Gastrocnemius medialis (tissue), 4 donors: ENCODE results near the gene IL3RA. TPM values are rescaled to one million over a fixed set of nuclear protein-coding genes. Genes with fewer than 3 reads are reported as not detected.
A peak's percentile ranks its signal among the peaks of the same experiment; 100 is the strongest.

Experiments used
- ATAC-seq, 2 donors: fragments of 150-250 bp; one replicate each; pipeline ENCODE4 v1.9.1; 2016
- DNase-seq, 2 donors: peaks; one replicate each; pipeline ENCODE4 v3.0.0-alpha.2; 2019
- H3K27ac ChIP-seq, 4 donors: fragments of 200-600 bp; sonication (generic); 1 replicate in 1 of 4; 2 replicates in 3 of 4; pipeline ENCODE4 v1.5.1; 2016 to 2018; ENCODE audit warnings: mild to moderate bottlenecking in 2 of 4, moderate library complexity in 1 of 4
- H3K27me3 ChIP-seq, 3 donors: fragments of 200-600 bp; sonication (generic) in 2 of 3; 1 replicate in 1 of 3; 2 replicates in 2 of 3; pipeline versions ENCODE4 v1.5.1 to v1.6.0; 2016 to 2019; ENCODE audit warnings: mild to moderate bottlenecking in 1 of 3, moderate library complexity in 1 of 3
- H3K36me3 ChIP-seq, 2 donors: fragments of 200-600 bp; sonication (generic) in 1 of 2; one replicate each; pipeline ENCODE4 v1.5.1; 2017 to 2018
- H3K4me1 ChIP-seq, 2 donors: fragments of 200-600 bp; sonication (generic) in 1 of 2; one replicate each; pipeline ENCODE4 v1.5.1; 2016 to 2017; ENCODE audit warnings: mild to moderate bottlenecking in 2 of 2
- H3K4me3 ChIP-seq, 4 donors: fragments of 200-600 bp; sonication (generic) in 3 of 4; 1 replicate in 1 of 4; 2 replicates in 3 of 4; pipeline ENCODE4 v1.5.1; 2016 to 2019; ENCODE audit warnings: mild to moderate bottlenecking in 2 of 4
- H3K9me3 ChIP-seq, 3 donors: fragments of 200-600 bp; sonication (generic) in 2 of 3; 1 replicate in 1 of 3; 2 replicates in 2 of 3; pipeline ENCODE4 v1.5.1; 2016 to 2019
- POLR2A ChIP-seq, 2 donors: fragments of 450-650 bp; IDR thresholded peaks; one replicate each; pipeline ENCODE4 v1.6.1; 2017; ENCODE audit warnings: antibody characterized with exemption in 2 of 2, mild to moderate bottlenecking in 2 of 2, moderate library complexity in 2 of 2
- in situ Hi-C, 4 donors: fragments of 200-750 bp; cut with MboI; loops; one replicate each; pipeline versions ENCODE4 v1.15.0 to v1.8.0; 2017; ENCODE audit warnings: low sequenced_read_pairs in 4 of 4
- intact Hi-C: fragments of 100-400 bp; cut with DNase I; formaldehyde crosslinking; loops from one replicate; pipeline ENCODE4 v1.15.1; 2023; ENCODE audit warnings: low total_unique reads
- total RNA-seq, 4 donors: library from RNA; depleted of rRNA; stranded (reverse); fragments of >200 nt; gene quantifications; one replicate each; pipeline versions ENCODE4 v1.1.0 to v1.2.3, GENCODE V29; 2016
- TF ChIP-seq, protein P1 (sequence below), 5 experiments: fragments of 450-650 bp in 3 of 5; fragments of 200-600 bp in 2 of 5; sonication (generic) in 2 of 5; IDR thresholded peaks in 4 of 5; conservative IDR thresholded peaks in 1 of 5; 1 replicate in 4 of 5; 2 replicates in 1 of 5; pipeline ENCODE4 v1.5.1; 2016 to 2019; ENCODE audit warnings: antibody characterized with exemption in 5 of 5, mild to moderate bottlenecking in 3 of 5, moderate library complexity in 3 of 5

Gene IL3RA
- total RNA-seq, 4 donors from 2014 or later, result 2.8 to 8.0 (median 5.6) TPM

DNA sequence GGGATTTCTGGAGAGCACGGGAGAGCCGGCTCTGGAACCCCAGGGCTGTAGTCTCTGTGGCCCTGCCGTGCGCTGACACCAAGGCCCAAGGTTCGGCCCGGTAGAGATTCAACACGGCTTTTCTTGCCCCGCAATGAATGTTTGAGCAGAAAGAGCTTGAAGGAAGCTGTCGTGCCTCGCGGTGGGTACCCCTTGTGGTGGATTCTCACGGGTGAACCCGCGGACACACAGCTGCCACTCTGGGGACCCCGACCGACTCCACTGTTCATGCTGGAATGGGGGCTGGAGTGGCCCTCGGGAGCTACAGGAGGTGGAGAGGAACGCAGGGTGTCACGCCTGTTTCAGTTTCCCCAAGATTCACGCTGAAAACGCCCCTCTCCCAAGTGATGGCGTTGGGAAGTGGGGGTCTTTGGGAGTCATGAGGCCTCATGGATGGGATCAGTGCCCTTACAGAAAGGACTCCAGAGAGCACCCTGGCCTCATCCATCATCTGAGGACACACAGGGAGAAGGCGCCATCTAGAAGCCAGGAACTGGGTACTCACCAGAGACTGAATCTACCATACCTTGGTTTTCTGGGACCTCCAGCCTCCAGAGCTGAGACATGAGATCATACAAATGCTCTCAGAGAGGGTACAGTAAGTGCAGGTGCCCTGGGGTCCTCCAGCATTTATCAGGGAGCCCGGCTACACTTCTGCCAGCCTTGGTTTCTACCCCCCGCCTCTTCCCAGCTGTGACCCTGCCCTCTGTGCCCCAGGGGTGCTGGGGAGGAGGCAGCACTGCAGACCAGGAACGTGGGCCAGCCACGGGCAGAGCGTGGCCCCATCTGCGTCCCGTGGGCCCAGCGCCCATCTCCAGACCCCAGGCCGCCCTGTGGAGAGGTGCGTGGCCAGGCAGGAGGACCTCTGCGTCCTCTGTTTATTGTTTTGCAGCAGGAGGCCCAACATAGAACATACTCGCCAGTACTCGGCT lies 49.0 kb downstream of the IL3RA start:
- in situ Hi-C loops, result no loop called here
- ATAC-seq, result no peak

GRCh38 chrX:1386338-1387127 lies 49.9 kb downstream of the IL3RA start:
- no peak overlapping the region for H3K27ac ChIP-seq
- H3K4me1 ChIP-seq, result peaks cover 29 to 39% of the 10 kb centered on the region in 2 donors
- H3K36me3 ChIP-seq, result peaks cover 2 to 71% of the 10 kb centered on the region in 2 donors
- H3K27me3 ChIP-seq, result no peaks in the 10 kb centered on the region
- no peak overlapping the region for H3K4me3 ChIP-seq
- no peaks in the 10 kb centered on the region for H3K9me3 ChIP-seq
- in situ Hi-C loops, result no loop called here
- intact Hi-C loops, result no loop called here
- DNase-seq (peak in 1 of 2 donors; percentile 10), ATAC-seq (no peak)
- TF ChIP-seq, protein P1, sequence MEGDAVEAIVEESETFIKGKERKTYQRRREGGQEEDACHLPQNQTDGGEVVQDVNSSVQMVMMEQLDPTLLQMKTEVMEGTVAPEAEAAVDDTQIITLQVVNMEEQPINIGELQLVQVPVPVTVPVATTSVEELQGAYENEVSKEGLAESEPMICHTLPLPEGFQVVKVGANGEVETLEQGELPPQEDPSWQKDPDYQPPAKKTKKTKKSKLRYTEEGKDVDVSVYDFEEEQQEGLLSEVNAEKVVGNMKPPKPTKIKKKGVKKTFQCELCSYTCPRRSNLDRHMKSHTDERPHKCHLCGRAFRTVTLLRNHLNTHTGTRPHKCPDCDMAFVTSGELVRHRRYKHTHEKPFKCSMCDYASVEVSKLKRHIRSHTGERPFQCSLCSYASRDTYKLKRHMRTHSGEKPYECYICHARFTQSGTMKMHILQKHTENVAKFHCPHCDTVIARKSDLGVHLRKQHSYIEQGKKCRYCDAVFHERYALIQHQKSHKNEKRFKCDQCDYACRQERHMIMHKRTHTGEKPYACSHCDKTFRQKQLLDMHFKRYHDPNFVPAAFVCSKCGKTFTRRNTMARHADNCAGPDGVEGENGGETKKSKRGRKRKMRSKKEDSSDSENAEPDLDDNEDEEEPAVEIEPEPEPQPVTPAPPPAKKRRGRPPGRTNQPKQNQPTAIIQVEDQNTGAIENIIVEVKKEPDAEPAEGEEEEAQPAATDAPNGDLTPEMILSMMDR (IDR thresholded peaks at IDR 0.05 in 4 of 5, conservative IDR thresholded peaks at IDR 0.05 in 1 of 5), result no peak
- TF ChIP-seq POLR2A (IDR thresholded peaks at IDR 0.05), result no peak

More for the DNA sequence above, 49.0 kb downstream of the IL3RA start:
- Histone ChIP-seq H3K4me3 (no peak overlapping the region), H3K9me3 (no peaks in the 10 kb centered on the region), H3K36me3 (peaks cover 2 to 67% of the 10 kb centered on the region in 2 donors), H3K27ac (no peak overlapping the region), H3K4me1 (peaks cover 23 to 31% of the 10 kb centered on the region in 2 donors), H3K27me3 (no peaks in the 10 kb centered on the region)
- TF ChIP-seq POLR2A (IDR thresholded peaks at IDR 0.05), result no peak
- TF ChIP-seq, protein P1 (IDR thresholded peaks at IDR 0.05 in 4 of 5, conservative IDR thresholded peaks at IDR 0.05 in 1 of 5), result no peak
- intact Hi-C loops, result no loop called here
- DNase-seq, result peak in 1 of 2 donors; percentile 12

DNA sequence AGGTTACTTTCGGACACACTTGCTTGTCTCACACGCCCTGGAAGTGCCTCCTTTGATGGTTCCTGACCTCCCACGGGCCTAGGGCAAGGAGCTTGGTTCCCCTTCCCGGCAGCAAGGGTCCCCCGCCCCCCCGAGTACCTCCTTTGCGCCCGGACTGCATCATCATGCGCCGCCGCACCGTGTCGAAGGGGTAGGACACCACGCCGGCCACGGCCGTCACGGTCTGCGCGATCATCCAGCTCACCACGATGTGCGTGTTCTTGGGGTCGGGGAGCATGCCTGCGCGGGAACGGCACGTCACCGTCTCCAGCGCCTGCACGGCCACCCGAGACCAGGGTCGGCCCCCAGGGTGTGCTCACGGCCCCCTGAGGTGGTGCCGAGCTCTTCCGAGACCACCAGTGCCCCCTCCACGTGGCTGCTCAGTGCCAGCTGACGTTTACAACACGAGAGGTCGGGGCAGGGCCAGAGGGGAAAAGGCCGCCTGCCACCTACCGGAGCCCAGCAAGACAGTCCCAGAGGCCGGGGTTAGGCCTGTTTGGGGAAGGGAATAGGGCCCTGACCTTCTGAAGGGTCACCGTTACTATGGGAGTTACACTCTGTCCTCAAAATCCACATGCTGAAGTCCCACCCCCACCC lies 50.7 kb downstream of the IL3RA start:
- ATAC-seq (no peak), DNase-seq (peak in 1 of 2 donors; percentile 10)
- no peaks in the 10 kb centered on the region for H3K9me3 ChIP-seq
- intact Hi-C loops (no loop called here), in situ Hi-C loops (no loop called here)
- TF ChIP-seq, protein P1 (IDR thresholded peaks at IDR 0.05 in 4 of 5, conservative IDR thresholded peaks at IDR 0.05 in 1 of 5), result no peak
- TF ChIP-seq POLR2A (IDR thresholded peaks at IDR 0.05), result no peak
- H3K27ac ChIP-seq, result peak overlapping the region in 1 of 4 donors; percentile 22
- H3K36me3 ChIP-seq, result peaks cover 2 to 71% of the 10 kb centered on the region in 2 donors
- no peaks in the 10 kb centered on the region for H3K27me3 ChIP-seq
- H3K4me3 ChIP-seq, result no peak overlapping the region
- H3K4me1 ChIP-seq, result peaks cover 29 to 39% of the 10 kb centered on the region in 2 donors

DNA sequence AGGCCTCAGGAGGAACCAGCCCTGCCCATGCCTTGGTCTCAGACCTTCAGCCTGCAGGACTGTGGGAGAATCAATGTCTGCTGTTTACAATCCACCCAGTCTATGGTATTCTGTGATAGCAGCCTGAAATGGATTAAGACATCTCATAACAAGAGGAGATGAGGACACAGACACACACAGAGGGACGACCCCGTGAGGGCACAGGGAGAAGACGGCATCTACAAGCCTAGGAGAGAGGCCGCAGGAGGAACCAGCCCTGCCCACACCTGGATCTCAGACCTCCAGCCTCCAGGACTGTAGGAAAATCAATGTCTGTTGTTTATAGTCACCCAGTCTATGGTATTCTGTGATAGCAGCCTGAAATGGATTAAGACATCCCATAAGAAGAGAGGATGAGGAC lies 52.1 kb downstream of the IL3RA start:
- Histone ChIP-seq H3K4me1 (peaks cover 34 to 47% of the 10 kb centered on the region in 2 donors), H3K4me3 (no peak overlapping the region), H3K27me3 (no peaks in the 10 kb centered on the region), H3K36me3 (peaks cover 2 to 67% of the 10 kb centered on the region in 2 donors), H3K9me3 (no peaks in the 10 kb centered on the region), H3K27ac (peak overlapping the region in 1 of 4 donors; percentile 12)
- DNase-seq (peak in 1 of 2 donors; percentile 8), ATAC-seq (no peak)
- no peak for TF ChIP-seq POLR2A (IDR thresholded peaks at IDR 0.05)
- TF ChIP-seq, protein P1 (IDR thresholded peaks at IDR 0.05 in 4 of 5, conservative IDR thresholded peaks at IDR 0.05 in 1 of 5), result no peak
- in situ Hi-C loops (no loop called here), intact Hi-C loops (no loop called here)
